ENCODE results near the gene KIF3B. TPM values are rescaled to one million over a fixed set of nuclear protein-coding genes. Genes with fewer than 3 reads are reported as not detected.

KIF3B gene
- total and polyA plus RNA-seq, 2 donors from 2014 or later, result 31.6 to 62.2 TPM

DNA sequence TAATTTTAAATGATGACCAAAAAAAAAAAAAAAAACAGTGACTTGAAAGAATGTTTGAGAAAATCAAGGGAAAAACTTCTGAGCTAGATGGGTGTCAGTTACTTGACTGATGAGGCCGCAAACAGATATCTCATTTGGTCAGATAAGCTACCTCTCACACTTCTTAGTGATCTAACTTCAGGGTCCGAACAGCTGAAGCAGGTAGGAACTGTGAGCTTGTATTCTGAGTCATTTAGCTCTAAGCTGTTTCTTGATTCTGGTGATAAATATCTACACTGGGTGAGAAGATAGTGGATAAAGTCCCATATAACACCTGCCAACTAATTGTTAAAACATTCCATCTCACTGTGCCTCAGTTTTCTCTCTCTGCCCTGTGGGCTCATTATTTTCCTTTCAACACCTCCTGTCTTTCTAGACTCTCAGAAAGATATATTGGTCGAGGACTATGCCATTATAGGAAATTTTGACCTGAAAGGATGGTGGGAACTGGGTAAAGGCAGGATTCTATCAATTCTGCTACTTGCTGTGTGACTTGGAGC lies 7.7 kb downstream of the KIF3B start:
- Histone ChIP-seq H3K4me1 (ENCODE audit: control insufficient read depth in 2 of 3, insufficient read depth in 2 of 3, low read depth in 1 of 3, low read length in 3 of 3) (peaks cover 0 to 45% (median 9%) of the 10 kb centered on the region in 3 donors), H3K9me3 (ENCODE audit: control insufficient read depth in 2 of 3, insufficient read depth in 1 of 3, low read length in 3 of 3) (no peaks in the 10 kb centered on the region), H3K9ac (ENCODE audit: low read length in 3 of 3) (no peak overlapping the region), H3K4me3 (ENCODE audit: low read length in 3 of 3) (no peak overlapping the region), H3K27me3 (ENCODE audit: control insufficient read depth, insufficient read depth, low read length) (no peaks in the 10 kb centered on the region), H3K36me3 (ENCODE audit: control insufficient read depth in 2 of 3, insufficient read depth in 3 of 3, low read length in 3 of 3) (no peaks in the 10 kb centered on the region), H3K27ac (ENCODE audit: low read depth in 2 of 2, low read length in 2 of 2) (peak overlapping the region in 1 of 2 donors; percentile 56)
- no peak for FAIRE-seq
- no peak for TF ChIP-seq CTCF (IDR thresholded peaks at IDR 0.05; ENCODE audit: borderline replicate concordance, extremely low read depth, insufficient read depth)
- no peak for DNase-seq
- intact Hi-C loops (cut with DNase I), result no loop called here

- Histone ChIP-seq H3K4me3 (ENCODE audit: low read length in 3 of 3) (no peak overlapping the region), H3K36me3 (ENCODE audit: control insufficient read depth in 2 of 3, insufficient read depth in 3 of 3, low read length in 3 of 3) (no peaks in the 10 kb centered on the region), H3K9ac (ENCODE audit: low read length in 3 of 3) (no peak overlapping the region), H3K9me3 (ENCODE audit: control insufficient read depth in 2 of 3, insufficient read depth in 1 of 3, low read length in 3 of 3) (no peaks in the 10 kb centered on the region), H3K4me1 (ENCODE audit: control insufficient read depth in 2 of 3, insufficient read depth in 2 of 3, low read depth in 1 of 3, low read length in 3 of 3) (peaks cover 0 to 45% (median 9%) of the 10 kb centered on the region in 3 donors), H3K27me3 (ENCODE audit: control insufficient read depth, insufficient read depth, low read length) (no peaks in the 10 kb centered on the region), H3K27ac (ENCODE audit: low read depth in 2 of 2, low read length in 2 of 2) (peak overlapping the region; percentile 23 to 56)
- FAIRE-seq (no peak), DNase-seq (peak in 1 of 5 donors; percentile 55)
- no peak for TF ChIP-seq CTCF (IDR thresholded peaks at IDR 0.05; ENCODE audit: borderline replicate concordance, extremely low read depth, insufficient read depth)
- intact Hi-C loops (cut with DNase I), result no loop called here
Observed at GRCh38 chr20:32285621-32286371, 8.3 kb downstream of the KIF3B start.

- peaks cover 0 to 40% (median 6%) of the 10 kb centered on the region in 3 donors for H3K4me1 ChIP-seq (ENCODE audit: control insufficient read depth in 2 of 3, insufficient read depth in 2 of 3, low read depth in 1 of 3, low read length in 3 of 3)
Observed at GRCh38 chr20:32287231-32287638, 9.8 kb downstream of the KIF3B start.

More at GRCh38 chr20:32287231-32287638, 9.8 kb downstream of the KIF3B start:
- no peak overlapping the region for H3K9ac ChIP-seq (ENCODE audit: low read length in 3 of 3)
- no peak for TF ChIP-seq CTCF (IDR thresholded peaks at IDR 0.05; ENCODE audit: borderline replicate concordance, extremely low read depth, insufficient read depth)
- peak overlapping the region in 1 of 2 donors; percentile 38 for H3K27ac ChIP-seq (ENCODE audit: low read depth in 2 of 2, low read length in 2 of 2)
- no peaks in the 10 kb centered on the region for H3K27me3 ChIP-seq (ENCODE audit: control insufficient read depth, insufficient read depth, low read length)
- DNase-seq, result no peak
- H3K9me3 ChIP-seq (ENCODE audit: control insufficient read depth in 2 of 3, insufficient read depth in 1 of 3, low read length in 3 of 3), result no peaks in the 10 kb centered on the region
- no peaks in the 10 kb centered on the region for H3K36me3 ChIP-seq (ENCODE audit: control insufficient read depth in 2 of 3, insufficient read depth in 3 of 3, low read length in 3 of 3)
- H3K4me3 ChIP-seq (ENCODE audit: low read length in 3 of 3), result no peak overlapping the region
- no peak for FAIRE-seq
- intact Hi-C loops (cut with DNase I), result no loop called here
